ENCODE measurements around the gene TUBA4A. TPM values are rescaled to one million over a fixed set of nuclear protein-coding genes. Genes with fewer than 3 reads are reported as not detected.

TUBA4A gene
- total and polyA plus RNA-seq, 5 donors from 2014 or later: 217 to 323 (median 261) TPM

- no peak overlapping the region for H3K4me3 ChIP-seq (ENCODE audit: low read depth, low read length)
- H3K4me3 Mint-ChIP-seq: peak overlapping the region in 2 of 4 donors; percentile 50 to 98
- H3K9me3 Mint-ChIP-seq: no peaks in the 10 kb centered on the region
- no peaks in the 10 kb centered on the region for H3K27me3 Mint-ChIP-seq
- H3K9me3 ChIP-seq (ENCODE audit: control insufficient read depth in 2 of 2, low read length in 2 of 2): no peaks in the 10 kb centered on the region
- H3K36me3 ChIP-seq (ENCODE audit: control insufficient read depth, insufficient read depth, low read length): peaks cover under 1% of the 10 kb centered on the region
- peaks cover 14 to 41% (median 28%) of the 10 kb centered on the region in 4 donors for H3K4me1 Mint-ChIP-seq
- DNase-seq: no peak
- H3K27ac Mint-ChIP-seq: peak overlapping the region in 2 of 3 donors; percentile 46 to 89
- no peak for ATAC-seq (ENCODE audit: low read depth in 2 of 2)
- peaks cover 40% of the 10 kb centered on the region for H3K4me1 ChIP-seq (ENCODE audit: control insufficient read depth, insufficient read depth, low read length, poor library complexity, severe bottlenecking)
- peaks cover 8% of the 10 kb centered on the region for H3K36me3 Mint-ChIP-seq
- H3K27me3 ChIP-seq (ENCODE audit: control insufficient read depth, insufficient read depth, low read length): no peaks in the 10 kb centered on the region
- H3K27ac ChIP-seq (ENCODE audit: insufficient read depth, low read length, poor library complexity, severe bottlenecking): no peak overlapping the region
Measured at GRCh38 chr2:219243291-219243761, 10.4 kb downstream of the TUBA4A start.

GRCh38 chr2:219234331-219234730 is 19.4 kb downstream of the TUBA4A start:
- H3K27me3 ChIP-seq (ENCODE audit: control insufficient read depth, insufficient read depth, low read length): no peaks in the 10 kb centered on the region
- Mint-ChIP-seq H3K4me1 (peaks cover 3 to 53% (median 28%) of the 10 kb centered on the region in 4 donors), H3K36me3 (peaks cover 50% of the 10 kb centered on the region), H3K4me3 (peak overlapping the region in 1 of 4 donors; percentile 23), H3K27me3 (no peaks in the 10 kb centered on the region), H3K27ac (no peak overlapping the region), H3K9me3 (no peaks in the 10 kb centered on the region)
- no peaks in the 10 kb centered on the region for H3K9me3 ChIP-seq (ENCODE audit: control insufficient read depth in 2 of 2, low read length in 2 of 2)
- peaks cover 22% of the 10 kb centered on the region for H3K4me1 ChIP-seq (ENCODE audit: control insufficient read depth, insufficient read depth, low read length, poor library complexity, severe bottlenecking)
- ATAC-seq (ENCODE audit: low read depth in 2 of 2) (no peak), DNase-seq (no peak)
- no peak overlapping the region for H3K27ac ChIP-seq (ENCODE audit: insufficient read depth, low read length, poor library complexity, severe bottlenecking)
- peaks cover 62% of the 10 kb centered on the region for H3K36me3 ChIP-seq (ENCODE audit: control insufficient read depth, insufficient read depth, low read length)
- H3K4me3 ChIP-seq (ENCODE audit: low read depth, low read length): no peak overlapping the region

- Histone ChIP-seq H3K27me3 (ENCODE audit: control insufficient read depth, insufficient read depth, low read length) (no peaks in the 10 kb centered on the region), H3K4me1 (ENCODE audit: control insufficient read depth, insufficient read depth, low read length, poor library complexity, severe bottlenecking) (peaks cover 43% of the 10 kb centered on the region), H3K9me3 (ENCODE audit: control insufficient read depth in 2 of 2, low read length in 2 of 2) (no peaks in the 10 kb centered on the region), H3K4me3 (ENCODE audit: low read depth, low read length) (peak overlapping the region; percentile 95), H3K36me3 (ENCODE audit: control insufficient read depth, insufficient read depth, low read length) (peaks cover 51% of the 10 kb centered on the region), H3K27ac (ENCODE audit: insufficient read depth, low read length, poor library complexity, severe bottlenecking) (peak overlapping the region; percentile 90)
- Mint-ChIP-seq H3K4me3 (peak overlapping the region; percentile 92 to 98 (median 96)), H3K27ac (peak overlapping the region; percentile 98 to 99 (median 98)), H3K36me3 (peaks cover 37% of the 10 kb centered on the region), H3K4me1 (peaks cover 8 to 73% (median 42%) of the 10 kb centered on the region in 4 donors), H3K27me3 (no peaks in the 10 kb centered on the region), H3K9me3 (no peaks in the 10 kb centered on the region)
- DNase-seq (peak; percentile 32 to 66 (median 33)), ATAC-seq (ENCODE audit: low read depth in 2 of 2) (no peak)
Measured at GRCh38 chr2:219230059-219230540, 23.6 kb downstream of the TUBA4A start.

- peak within 1 kb of the TSS; percentile 98 to 99 (median 98) for H3K27ac Mint-ChIP-seq
- H3K4me1 Mint-ChIP-seq: peaks cover 12 to 75% (median 42%) of the 10 kb centered on the region in 4 donors
- Histone ChIP-seq H3K36me3 (ENCODE audit: control insufficient read depth, insufficient read depth, low read length) (peaks cover 51% of the 10 kb centered on the region), H3K9me3 (ENCODE audit: control insufficient read depth in 2 of 2, low read length in 2 of 2) (no peaks in the 10 kb centered on the region), H3K4me1 (ENCODE audit: control insufficient read depth, insufficient read depth, low read length, poor library complexity, severe bottlenecking) (peaks cover 43% of the 10 kb centered on the region), H3K27ac (ENCODE audit: insufficient read depth, low read length, poor library complexity, severe bottlenecking) (peak within 1 kb of the TSS; percentile 90), H3K4me3 (ENCODE audit: low read depth, low read length) (peak within 1 kb of the TSS; percentile 95), H3K27me3 (ENCODE audit: control insufficient read depth, insufficient read depth, low read length) (no peaks in the 10 kb centered on the region)
- no peaks in the 10 kb centered on the region for H3K9me3 Mint-ChIP-seq
- H3K4me3 Mint-ChIP-seq: peak within 1 kb of the TSS; percentile 92 to 98 (median 96)
- H3K36me3 Mint-ChIP-seq: peaks cover 40% of the 10 kb centered on the region
- peak; percentile 97 to 99 (median 98) for DNase-seq
- ATAC-seq (ENCODE audit: low read depth in 2 of 2): peak; percentile 98 to 99
- no peaks in the 10 kb centered on the region for H3K27me3 Mint-ChIP-seq
Measured at GRCh38 chr2:219229305-219230058, 24.2 kb downstream of the TUBA4A start, which contains the start of the genes ANKZF1 and ATG9A. Gene ANKZF1, plus strand, starts transcription at chr2:219229806. Its CDS starts 452 bp downstream, at chr2:219230258. Gene ATG9A, minus strand, starts transcription at chr2:219229636. Its CDS starts 1,612 bp downstream, at chr2:219228024.

GRCh38 chr2:219228911-219229304 is 24.8 kb downstream of the TUBA4A start:
- Mint-ChIP-seq H3K4me1 (peaks cover 12 to 69% (median 42%) of the 10 kb centered on the region in 4 donors), H3K9me3 (no peaks in the 10 kb centered on the region), H3K36me3 (peaks cover 40% of the 10 kb centered on the region), H3K27ac (peak overlapping the region; percentile 79 to 98 (median 80)), H3K27me3 (no peaks in the 10 kb centered on the region), H3K4me3 (peak overlapping the region; percentile 85 to 98 (median 88))
- Histone ChIP-seq H3K9me3 (ENCODE audit: control insufficient read depth in 2 of 2, low read length in 2 of 2) (no peaks in the 10 kb centered on the region), H3K36me3 (ENCODE audit: control insufficient read depth, insufficient read depth, low read length) (peaks cover 51% of the 10 kb centered on the region), H3K4me1 (ENCODE audit: control insufficient read depth, insufficient read depth, low read length, poor library complexity, severe bottlenecking) (peaks cover 43% of the 10 kb centered on the region), H3K27me3 (ENCODE audit: control insufficient read depth, insufficient read depth, low read length) (no peaks in the 10 kb centered on the region), H3K4me3 (ENCODE audit: low read depth, low read length) (peak overlapping the region; percentile 86), H3K27ac (ENCODE audit: insufficient read depth, low read length, poor library complexity, severe bottlenecking) (peak overlapping the region; percentile 90)
- ATAC-seq (ENCODE audit: low read depth in 2 of 2) (no peak), DNase-seq (no peak)

- H3K36me3 Mint-ChIP-seq: peaks cover 40% of the 10 kb centered on the region
- peak overlapping the region; percentile 85 to 98 (median 88) for H3K4me3 Mint-ChIP-seq
- DNase-seq: peak in 1 of 3 donors; percentile 13
- no peaks in the 10 kb centered on the region for H3K27me3 ChIP-seq (ENCODE audit: control insufficient read depth, insufficient read depth, low read length)
- peaks cover 12 to 65% (median 37%) of the 10 kb centered on the region in 4 donors for H3K4me1 Mint-ChIP-seq
- ATAC-seq (ENCODE audit: low read depth in 2 of 2): no peak
- no peaks in the 10 kb centered on the region for H3K9me3 Mint-ChIP-seq
- H3K4me3 ChIP-seq (ENCODE audit: low read depth, low read length): peak overlapping the region; percentile 86
- H3K4me1 ChIP-seq (ENCODE audit: control insufficient read depth, insufficient read depth, low read length, poor library complexity, severe bottlenecking): peaks cover 43% of the 10 kb centered on the region
- H3K36me3 ChIP-seq (ENCODE audit: control insufficient read depth, insufficient read depth, low read length): peaks cover 51% of the 10 kb centered on the region
- no peaks in the 10 kb centered on the region for H3K9me3 ChIP-seq (ENCODE audit: control insufficient read depth in 2 of 2, low read length in 2 of 2)
- no peaks in the 10 kb centered on the region for H3K27me3 Mint-ChIP-seq
- peak overlapping the region; percentile 90 for H3K27ac ChIP-seq (ENCODE audit: insufficient read depth, low read length, poor library complexity, severe bottlenecking)
- H3K27ac Mint-ChIP-seq: peak overlapping the region; percentile 72 to 80 (median 79)
Measured at GRCh38 chr2:219228041-219228910, 25.4 kb downstream of the TUBA4A start.

- Histone ChIP-seq H3K27me3 (ENCODE audit: control insufficient read depth, insufficient read depth, low read length) (no peaks in the 10 kb centered on the region), H3K9me3 (ENCODE audit: control insufficient read depth in 2 of 2, low read length in 2 of 2) (no peaks in the 10 kb centered on the region), H3K27ac (ENCODE audit: insufficient read depth, low read length, poor library complexity, severe bottlenecking) (no peak overlapping the region), H3K4me1 (ENCODE audit: control insufficient read depth, insufficient read depth, low read length, poor library complexity, severe bottlenecking) (peaks cover 24% of the 10 kb centered on the region), H3K4me3 (ENCODE audit: low read depth, low read length) (no peak overlapping the region), H3K36me3 (ENCODE audit: control insufficient read depth, insufficient read depth, low read length) (peaks cover 56% of the 10 kb centered on the region)
- no peak for ATAC-seq (ENCODE audit: low read depth in 2 of 2)
- H3K36me3 Mint-ChIP-seq: peaks cover 28% of the 10 kb centered on the region
- H3K9me3 Mint-ChIP-seq: peaks cover 0 to 1% (median 0%) of the 10 kb centered on the region in 7 donors
- peaks cover 11 to 42% (median 27%) of the 10 kb centered on the region in 4 donors for H3K4me1 Mint-ChIP-seq
- H3K4me3 Mint-ChIP-seq: peak overlapping the region in 2 of 4 donors; percentile 92 to 98
- no peaks in the 10 kb centered on the region for H3K27me3 Mint-ChIP-seq
- no peak overlapping the region for H3K27ac Mint-ChIP-seq
- no peak for DNase-seq
Measured at GRCh38 chr2:219225350-219225749, 28.4 kb downstream of the TUBA4A start.
